Measurements from ENCODE around the gene RIMBP3C. TPM values are rescaled to one million over a fixed set of nuclear protein-coding genes. Genes with fewer than 3 reads are reported as not detected.
A peak's percentile ranks its signal among the peaks of the same experiment; 100 is the strongest.
"Not testable (repeated sequence)": the region's sequence is repeated elsewhere in the genome, so short reads cannot be mapped to it uniquely, and the experiment has no call there.

The RIMBP3C gene
- total and polyA plus RNA-seq, 5 donors = 0.02 to 0.23 (median 0.18) TPM; not detected in 2

DNA sequence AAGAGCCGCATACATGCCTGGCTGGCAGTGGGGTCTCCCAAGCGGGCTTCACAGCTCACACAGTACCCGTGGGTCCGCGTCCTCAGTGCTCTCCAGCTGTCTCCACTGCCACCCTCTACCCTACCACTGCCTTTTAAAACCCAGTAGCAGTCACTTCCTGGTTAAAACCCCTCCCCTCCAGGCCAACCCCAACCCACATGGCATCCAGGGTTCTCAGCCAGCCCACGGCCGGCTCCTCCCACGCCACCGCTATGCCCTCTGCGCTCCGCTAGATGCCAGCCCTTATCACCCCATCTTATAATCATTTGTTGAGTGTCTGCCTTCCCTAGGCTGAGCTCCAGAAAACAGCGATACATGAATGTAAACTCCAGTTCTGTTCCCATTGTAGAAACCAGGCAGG is 37.1 kb downstream of the RIMBP3C start:
- H3K4me1 ChIP-seq (ENCODE audit: control insufficient read depth, insufficient read depth, low read length); H3K4me3 ChIP-seq (ENCODE audit: low read length); H3K27me3 ChIP-seq (ENCODE audit: control insufficient read depth, insufficient read depth); H3K9me3 ChIP-seq (ENCODE audit: control insufficient read depth, low read length); intact Hi-C loops (cut with DNase I); H3K27ac ChIP-seq (ENCODE audit: low read length); DNase-seq: not testable (repeated sequence)
- ATAC-seq = peak in 1 of 2 donors; percentile 23
- no CpG with 5 or more reads among the region's 12 CpGs for WGBS

DNA sequence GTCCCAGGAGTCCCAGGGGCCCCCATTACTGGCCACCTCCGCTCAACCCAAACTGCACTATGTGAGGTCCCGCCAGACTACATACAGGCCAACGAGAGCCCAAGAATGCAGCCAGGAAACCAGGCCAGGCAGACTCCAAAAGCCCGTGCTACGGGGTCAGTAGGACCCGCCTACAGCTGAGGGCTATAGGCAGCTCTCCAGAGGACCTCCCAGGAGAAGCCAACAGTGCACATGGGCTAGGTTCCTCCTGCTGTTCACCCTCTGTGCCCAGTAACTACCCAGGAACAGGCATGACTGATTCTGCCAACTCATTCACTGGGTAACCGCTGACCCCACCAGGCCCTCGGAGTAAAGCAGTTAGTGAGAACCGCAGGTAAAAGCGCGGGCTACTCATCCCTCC is 39.2 kb downstream of the RIMBP3C start:
- H3K4me3 ChIP-seq (ENCODE audit: low read length); H3K27ac ChIP-seq (ENCODE audit: low read length); H3K4me1 ChIP-seq (ENCODE audit: control insufficient read depth, insufficient read depth, low read length); H3K27me3 ChIP-seq (ENCODE audit: control insufficient read depth, insufficient read depth); intact Hi-C loops (cut with DNase I); H3K9me3 ChIP-seq (ENCODE audit: control insufficient read depth, low read length); DNase-seq: not testable (repeated sequence)
- 91% methylated on average over 4 of the region's 11 CpGs for WGBS
- ATAC-seq = peak; percentile 35 to 44

DNA sequence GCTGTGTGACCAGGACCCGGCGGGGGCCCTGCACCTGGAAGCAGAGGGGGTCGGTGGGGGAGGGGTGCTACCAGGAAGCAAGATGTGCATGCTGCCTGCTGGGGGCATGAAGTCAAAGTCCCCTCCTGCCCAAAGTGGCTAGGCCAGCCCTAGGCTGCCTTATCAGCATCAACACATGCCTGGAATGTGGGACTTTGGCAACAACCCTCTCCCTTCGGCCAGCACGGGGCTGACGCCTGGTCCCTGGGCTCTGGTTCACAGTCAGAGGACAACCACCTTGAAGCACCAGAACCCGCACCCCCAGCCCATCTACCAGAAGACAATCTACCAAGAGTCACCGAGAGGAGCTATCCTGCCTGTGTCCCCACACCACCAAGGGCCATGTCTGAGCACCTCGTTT is 40.9 kb downstream of the RIMBP3C start:
- H3K9me3 ChIP-seq (ENCODE audit: control insufficient read depth, low read length); DNase-seq; H3K27me3 ChIP-seq (ENCODE audit: control insufficient read depth, insufficient read depth); H3K4me3 ChIP-seq (ENCODE audit: low read length); H3K27ac ChIP-seq (ENCODE audit: low read length); H3K4me1 ChIP-seq (ENCODE audit: control insufficient read depth, insufficient read depth, low read length); intact Hi-C loops (cut with DNase I): not testable (repeated sequence)
- peak; percentile 63 to 65 for ATAC-seq
- no CpG with 5 or more reads among the region's 9 CpGs for WGBS

DNA sequence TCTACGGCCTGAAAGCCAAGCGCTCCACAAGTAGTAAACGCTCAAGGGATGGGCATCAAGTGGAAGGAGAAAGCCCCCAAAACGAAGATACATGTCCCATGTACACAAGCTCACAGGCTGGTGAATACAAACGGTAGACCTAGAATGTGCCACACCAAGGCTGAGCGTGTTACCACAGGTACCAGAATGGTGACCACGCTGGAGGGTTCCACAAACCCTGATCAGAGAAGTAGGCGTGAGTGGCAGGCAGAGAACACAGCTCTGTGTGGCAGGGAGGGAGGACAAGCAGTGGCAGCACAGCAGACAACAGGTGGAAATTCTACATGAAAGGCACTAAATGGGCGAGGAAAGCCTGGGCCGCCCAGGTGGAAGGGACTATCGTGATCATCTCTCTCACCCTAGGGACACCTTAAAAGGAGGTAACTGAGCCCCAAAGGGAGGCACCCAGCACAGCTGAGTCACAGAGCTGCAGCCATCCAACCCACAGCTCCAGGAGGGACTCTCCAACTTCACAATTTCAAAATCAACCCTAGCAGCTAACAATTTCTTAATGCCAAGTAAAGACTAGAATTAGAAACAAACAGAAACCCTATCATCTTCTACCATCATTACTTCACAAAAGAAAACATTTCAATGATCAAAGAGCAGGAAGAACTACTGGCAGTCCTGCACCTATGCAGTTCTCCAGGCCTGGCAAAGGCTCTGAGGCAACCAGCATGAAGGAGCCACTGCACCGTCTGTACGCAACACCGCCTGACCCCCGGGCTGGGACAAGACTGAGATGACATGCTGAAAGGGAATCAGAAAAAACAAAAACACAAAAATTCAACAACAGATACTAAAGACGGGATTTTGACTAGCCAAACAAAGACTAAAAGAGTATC is 51.4 kb downstream of the RIMBP3C start:
- H3K9me3 ChIP-seq (ENCODE audit: control insufficient read depth, low read length); H3K27ac ChIP-seq (ENCODE audit: low read length); intact Hi-C loops (cut with DNase I); H3K27me3 ChIP-seq (ENCODE audit: control insufficient read depth, insufficient read depth); ATAC-seq; H3K4me1 ChIP-seq (ENCODE audit: control insufficient read depth, insufficient read depth, low read length); DNase-seq; H3K4me3 ChIP-seq (ENCODE audit: low read length): not testable (repeated sequence)
- no CpG with 5 or more reads among the region's 16 CpGs for WGBS

DNA sequence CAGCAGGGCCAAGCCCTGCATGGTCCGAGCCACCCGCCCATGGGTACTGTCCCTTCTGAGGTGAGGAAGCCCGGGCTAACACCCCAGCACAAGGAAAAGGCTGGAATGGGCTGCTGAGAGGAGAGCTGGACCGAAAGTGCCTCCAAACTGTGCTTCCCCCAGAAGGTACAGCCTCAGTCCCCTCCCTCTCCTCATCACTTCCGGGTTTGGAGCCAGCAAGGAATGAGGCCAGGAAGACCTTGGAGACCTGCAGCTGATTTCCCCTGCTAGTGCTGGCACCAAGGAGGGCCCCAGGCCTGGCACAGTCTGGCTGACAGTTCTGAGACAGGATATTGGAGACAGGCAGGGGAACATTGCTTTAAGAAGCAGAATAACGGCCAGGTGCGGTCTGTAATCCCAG is 52.8 kb downstream of the RIMBP3C start:
- intact Hi-C loops (cut with DNase I) = not testable (repeated sequence)

DNA sequence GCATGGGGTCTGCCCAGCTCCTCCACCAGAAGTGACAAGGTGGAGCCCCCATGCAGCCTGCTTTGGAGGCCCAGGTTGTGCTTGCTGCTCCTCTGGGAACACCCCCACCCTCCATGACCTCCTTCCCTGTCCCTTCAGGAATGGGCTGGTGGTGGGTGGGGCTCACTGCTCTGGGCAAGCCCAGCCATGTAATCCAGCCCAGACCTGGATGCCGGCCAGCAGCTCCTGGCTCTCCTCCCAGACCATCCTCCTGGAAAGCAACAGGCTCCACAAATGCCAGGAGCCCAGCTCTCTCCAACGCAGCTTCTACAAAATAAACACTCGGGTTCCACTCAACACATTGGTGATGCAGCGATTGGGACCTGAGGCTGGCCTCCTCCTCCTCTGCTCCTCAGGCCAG is 53.3 kb downstream of the RIMBP3C start:
- DNase-seq; H3K4me3 ChIP-seq (ENCODE audit: low read length); intact Hi-C loops (cut with DNase I); H3K4me1 ChIP-seq (ENCODE audit: control insufficient read depth, insufficient read depth, low read length); H3K27me3 ChIP-seq (ENCODE audit: control insufficient read depth, insufficient read depth); H3K27ac ChIP-seq (ENCODE audit: low read length); H3K9me3 ChIP-seq (ENCODE audit: control insufficient read depth, low read length): not testable (repeated sequence)
- WGBS = no CpG with 5 or more reads among the region's 4 CpGs
- peak; percentile 90 to 91 for ATAC-seq

More for the DNA sequence above, 52.8 kb downstream of the RIMBP3C start:
- H3K4me3 ChIP-seq (ENCODE audit: low read length); H3K4me1 ChIP-seq (ENCODE audit: control insufficient read depth, insufficient read depth, low read length); H3K27ac ChIP-seq (ENCODE audit: low read length); DNase-seq; H3K27me3 ChIP-seq (ENCODE audit: control insufficient read depth, insufficient read depth); H3K9me3 ChIP-seq (ENCODE audit: control insufficient read depth, low read length): not testable (repeated sequence)
- peak; percentile 10 to 22 for ATAC-seq
- WGBS = no CpG with 5 or more reads among the region's 7 CpGs

Other genes with a start within 250 kb of the RIMBP3C start
- gene RIMBP3B, start 167.7 kb downstream of the RIMBP3C start, total RNA-seq = under 1 TPM in 3 of 4 donors, not detected in 1; 0.06 to 0.14 (median 0.08) TPM
- not detected for gene RIMBP3B, start 167.7 kb downstream of the RIMBP3C start, polyA plus RNA-seq
- 1 to 10 TPM; 1.1 to 2.1 (median 1.8) TPM for gene HIC2, start 134.1 kb downstream of the RIMBP3C start, total RNA-seq
- 1.7 TPM for gene HIC2, start 134.1 kb downstream of the RIMBP3C start, polyA plus RNA-seq
- 1 to 10 TPM in 2 of 4 donors, under 1 TPM in 1, not detected in 1; 0.68 to 1.4 (median 1.2) TPM for gene TMEM191C, start 84.1 kb downstream of the RIMBP3C start, total RNA-seq
- gene TMEM191C, start 84.1 kb downstream of the RIMBP3C start, polyA plus RNA-seq = 0.66 TPM
- gene UBE2L3, start 16.3 kb upstream of the RIMBP3C start, total RNA-seq = 10 to 100 TPM; 38.8 to 49.0 (median 44.7) TPM
- 63.6 TPM for gene UBE2L3, start 16.3 kb upstream of the RIMBP3C start, polyA plus RNA-seq
- 1 to 10 TPM; 3.6 to 5.8 (median 5.3) TPM for gene YDJC, start 78.6 kb upstream of the RIMBP3C start, total RNA-seq
- 7.9 TPM for gene YDJC, start 78.6 kb upstream of the RIMBP3C start, polyA plus RNA-seq
- under 1 TPM in 2 of 4 donors, not detected in 2; 0.34 TPM for gene CCDC116, start 81.3 kb upstream of the RIMBP3C start, total RNA-seq
- gene CCDC116, start 81.3 kb upstream of the RIMBP3C start, polyA plus RNA-seq = 0.29 TPM
- gene SDF2L1, start 90.8 kb upstream of the RIMBP3C start, total RNA-seq = 10 to 100 TPM; 14.4 to 37.5 (median 33.4) TPM
- gene SDF2L1, start 90.8 kb upstream of the RIMBP3C start, polyA plus RNA-seq = 35.9 TPM
- gene PPIL2, start 114.6 kb upstream of the RIMBP3C start, total RNA-seq = 10 to 100 TPM; 20.4 to 32.0 (median 26.0) TPM
- gene PPIL2, start 114.6 kb upstream of the RIMBP3C start, polyA plus RNA-seq = 22.6 TPM
- gene YPEL1, start 184.3 kb upstream of the RIMBP3C start, total RNA-seq = 10 to 100 TPM in 1 of 4 donors, 1 to 10 TPM in 3; 4.7 to 12.5 (median 6.4) TPM
- gene YPEL1, start 184.3 kb upstream of the RIMBP3C start, polyA plus RNA-seq = 4.1 TPM